ENCODE measurements around the gene LRRC8D.

DNA sequence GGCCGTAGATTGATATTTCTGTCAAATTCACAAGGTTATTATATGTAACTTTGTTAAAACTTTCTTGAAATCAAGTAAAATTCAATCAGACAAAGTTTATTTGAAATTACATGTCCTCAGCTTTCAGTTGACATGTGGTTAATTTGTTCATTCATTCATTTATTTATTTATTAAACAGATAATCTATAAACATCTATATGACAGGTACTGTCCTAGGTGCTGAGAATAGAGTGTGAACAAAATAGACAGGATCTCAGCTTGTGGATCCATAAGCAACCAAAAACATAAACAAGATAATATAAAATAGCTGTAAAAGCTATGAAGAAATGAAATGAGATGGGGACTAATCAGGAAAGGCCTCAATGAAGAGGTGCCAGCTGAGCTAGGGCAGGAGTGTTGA lies 72.0 kb downstream of the LRRC8D start:
- TF ChIP-seq, protein P1, sequence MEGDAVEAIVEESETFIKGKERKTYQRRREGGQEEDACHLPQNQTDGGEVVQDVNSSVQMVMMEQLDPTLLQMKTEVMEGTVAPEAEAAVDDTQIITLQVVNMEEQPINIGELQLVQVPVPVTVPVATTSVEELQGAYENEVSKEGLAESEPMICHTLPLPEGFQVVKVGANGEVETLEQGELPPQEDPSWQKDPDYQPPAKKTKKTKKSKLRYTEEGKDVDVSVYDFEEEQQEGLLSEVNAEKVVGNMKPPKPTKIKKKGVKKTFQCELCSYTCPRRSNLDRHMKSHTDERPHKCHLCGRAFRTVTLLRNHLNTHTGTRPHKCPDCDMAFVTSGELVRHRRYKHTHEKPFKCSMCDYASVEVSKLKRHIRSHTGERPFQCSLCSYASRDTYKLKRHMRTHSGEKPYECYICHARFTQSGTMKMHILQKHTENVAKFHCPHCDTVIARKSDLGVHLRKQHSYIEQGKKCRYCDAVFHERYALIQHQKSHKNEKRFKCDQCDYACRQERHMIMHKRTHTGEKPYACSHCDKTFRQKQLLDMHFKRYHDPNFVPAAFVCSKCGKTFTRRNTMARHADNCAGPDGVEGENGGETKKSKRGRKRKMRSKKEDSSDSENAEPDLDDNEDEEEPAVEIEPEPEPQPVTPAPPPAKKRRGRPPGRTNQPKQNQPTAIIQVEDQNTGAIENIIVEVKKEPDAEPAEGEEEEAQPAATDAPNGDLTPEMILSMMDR (conservative IDR thresholded peaks at IDR 0.05; ENCODE audit: low read length) = no peak
- no peak for TF ChIP-seq EZH2phosphoT487 (IDR thresholded peaks at IDR 0.05; ENCODE audit: borderline replicate concordance)
